GM12801 (cell line): ENCODE results near the gene ANKRD33B.

ENCODE experiments used
- CTCF ChIP-seq: IDR thresholded peaks from one replicate; pipeline ENCODE4 v1.5.1; 2011; ENCODE audit warnings: control low read depth; ENCODE audit not compliant: insufficient read length; ENCODE audit errors: extremely low read depth

The ANKRD33B gene

GRCh38 chr5:10563945-10564837, at the start of gene ANKRD33B:
Gene ANKRD33B, plus strand, starts transcription at chr5:10564070. Its CDS starts 398 bp downstream, at chr5:10564468.
- TF ChIP-seq CTCF, result no peak

- TF ChIP-seq CTCF, result no peak
These were observed 48.4 kb upstream of the ANKRD33B start for GRCh38 chr5:10515492-10515891.

- no peak for TF ChIP-seq CTCF
These were observed 45.5 kb upstream of the ANKRD33B start for GRCh38 chr5:10518347-10518746.

- TF ChIP-seq CTCF, result no peak
These were observed 44.1 kb upstream of the ANKRD33B start for GRCh38 chr5:10519729-10520128.

- TF ChIP-seq CTCF, result no peak
These were observed 43.2 kb upstream of the ANKRD33B start for GRCh38 chr5:10520706-10521105.

- no peak for TF ChIP-seq CTCF
These were observed 42.2 kb upstream of the ANKRD33B start for GRCh38 chr5:10521466-10522223.

- TF ChIP-seq CTCF, result no peak
These were observed 41.7 kb upstream of the ANKRD33B start for GRCh38 chr5:10522224-10522611.
